Loucy (cell line): ENCODE measurements around the gene GZMM.

Experiments
- H2AFZ ChIP-seq: fragments of 200-600 bp; sonication (generic); 2 replicates; pipeline ENCODE4 v1.6.0; 2016; ENCODE audit warnings: antibody characterized with exemption, mild to moderate bottlenecking, low read length, moderate library complexity
- H3F3A ChIP-seq: fragments of 200-600 bp; 2 replicates; pipeline ENCODE4 v1.6.0; 2016; ENCODE audit warnings: antibody characterized with exemption, low read depth, mild to moderate bottlenecking
- H3K27me3 ChIP-seq: fragments of 200-600 bp; sonication (generic); 2 replicates; pipeline ENCODE4 v1.6.1; 2014; ENCODE audit warnings: low read length, mild to moderate bottlenecking; ENCODE audit not compliant: insufficient read depth, poor library complexity, severe bottlenecking
- H3K36me3 ChIP-seq: fragments of 200-600 bp; sonication (generic); 2 replicates; pipeline ENCODE4 v1.6.1; 2016; ENCODE audit warnings: low read length; ENCODE audit not compliant: insufficient read depth
- H3K4me1 ChIP-seq: fragments of 200-600 bp; sonication (generic); 2 replicates; pipeline ENCODE4 v1.5.1; 2014; ENCODE audit warnings: low read length, mild to moderate bottlenecking; ENCODE audit not compliant: insufficient read depth, poor library complexity, severe bottlenecking
- H3K4me2 ChIP-seq: fragments of 200-600 bp; sonication (generic); 2 replicates; pipeline ENCODE4 v1.6.0; 2014; ENCODE audit warnings: antibody characterized with exemption, low read length, low read depth, mild to moderate bottlenecking; ENCODE audit not compliant: poor library complexity, severe bottlenecking
- H3K4me3 ChIP-seq: fragments of 200-600 bp; sonication (generic); 2 replicates; pipeline ENCODE4 v1.5.1; 2014; ENCODE audit warnings: low read length, mild to moderate bottlenecking, mixed read lengths; ENCODE audit not compliant: poor library complexity, severe bottlenecking
- H3K79me2 ChIP-seq: fragments of 200-600 bp; sonication (generic); 2 replicates; pipeline ENCODE4 v1.6.1; 2014; ENCODE audit warnings: low read length; ENCODE audit not compliant: insufficient read depth
- H3K9ac ChIP-seq: fragments of 200-600 bp; sonication (generic); 2 replicates; pipeline ENCODE4 v1.6.0; 2014; ENCODE audit warnings: mild to moderate bottlenecking, low read depth, low read length, moderate library complexity; ENCODE audit not compliant: poor library complexity, severe bottlenecking
- H3K9me2 ChIP-seq: fragments of 200-600 bp; sonication (generic); replicated peaks from 2 replicates; pipeline ENCODE4 v1.6.1; 2016; ENCODE audit warnings: low read depth, low read length, mixed read lengths
- H3K9me3 ChIP-seq: fragments of 200-600 bp; sonication (generic); 2 replicates; pipeline ENCODE4 v1.6.1; 2014; ENCODE audit warnings: mild to moderate bottlenecking, antibody characterized with exemption, low read length, low read depth; ENCODE audit not compliant: insufficient read depth
- H4K20me1 ChIP-seq: fragments of 200-600 bp; sonication (generic); 2 replicates; pipeline ENCODE4 v1.6.0; 2014; ENCODE audit warnings: antibody characterized with exemption, low read length, mild to moderate bottlenecking; ENCODE audit not compliant: insufficient read depth, poor library complexity, severe bottlenecking
- CTCF ChIP-seq: fragments of 200-600 bp; sonication (generic); conservative IDR thresholded peaks from 2 replicates; pipeline ENCODE4 v1.5.1; 2014; ENCODE audit warnings: mild to moderate bottlenecking, antibody characterized with exemption, low read length
- EZH2phosphoT487 ChIP-seq: fragments of 200-600 bp; IDR thresholded peaks from 2 replicates; pipeline ENCODE4 v1.6.1; 2018; ENCODE audit warnings: antibody characterized with exemption, mild to moderate bottlenecking, moderate library complexity, borderline replicate concordance

GZMM gene

DNA sequence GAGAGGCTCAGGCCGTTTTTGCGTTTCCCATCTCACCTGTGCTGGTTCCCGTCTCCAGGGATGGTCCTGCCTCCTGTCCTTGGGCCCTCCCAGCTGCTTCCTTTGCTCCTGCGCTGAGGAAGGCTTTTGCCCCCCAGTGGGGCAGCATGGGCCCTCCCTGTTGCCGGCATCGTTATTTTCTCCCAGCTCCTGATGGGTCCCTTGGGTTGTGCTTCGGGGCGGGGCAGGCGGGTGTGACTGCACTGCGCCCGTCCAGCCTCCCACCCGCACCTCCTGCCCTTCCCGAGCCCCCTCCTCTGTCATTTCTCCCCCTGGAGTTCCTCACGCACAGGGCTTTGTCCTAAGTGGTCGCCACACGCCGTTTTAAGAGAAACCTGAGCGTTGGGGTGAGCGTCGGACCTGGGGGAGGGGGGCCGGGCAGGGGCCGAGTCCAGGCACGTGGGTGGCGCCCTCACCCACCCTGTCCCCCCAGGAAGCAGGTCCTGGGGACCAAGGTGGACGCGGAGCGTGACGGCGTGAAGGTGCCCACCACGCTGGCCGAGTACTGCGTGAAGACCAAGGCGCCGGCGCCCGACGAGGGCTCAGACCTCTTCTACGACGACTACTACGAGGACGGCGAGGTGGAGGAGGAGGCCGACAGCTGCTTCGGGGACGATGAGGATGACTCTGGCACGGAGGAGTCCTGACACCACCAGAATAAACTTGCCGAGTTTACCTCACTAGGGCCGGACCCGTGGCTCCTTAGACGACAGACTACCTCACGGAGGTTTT is 2.8 kb upstream of the GZMM start:
- Histone ChIP-seq H3K4me1 (no peaks in the 10 kb centered on the region), H3K9me3 (no peaks in the 10 kb centered on the region), H3K79me2 (peaks cover 7% of the 10 kb centered on the region; the same call in 1 of the 2 replicates), H3K4me2 (no peak overlapping the region), H3K27me3 (no peaks in the 10 kb centered on the region), H2AFZ (no peak overlapping the region), H4K20me1 (no peaks in the 10 kb centered on the region), H3K9me2 (no peaks in the 10 kb centered on the region), H3K9ac (no peak overlapping the region), H3F3A (no peaks in the 10 kb centered on the region), H3K4me3 (no peak overlapping the region), H3K36me3 (peaks cover 33% of the 10 kb centered on the region; the same call in 1 of the 2 replicates)
- TF ChIP-seq EZH2phosphoT487: no peak
- TF ChIP-seq CTCF: no peak

DNA sequence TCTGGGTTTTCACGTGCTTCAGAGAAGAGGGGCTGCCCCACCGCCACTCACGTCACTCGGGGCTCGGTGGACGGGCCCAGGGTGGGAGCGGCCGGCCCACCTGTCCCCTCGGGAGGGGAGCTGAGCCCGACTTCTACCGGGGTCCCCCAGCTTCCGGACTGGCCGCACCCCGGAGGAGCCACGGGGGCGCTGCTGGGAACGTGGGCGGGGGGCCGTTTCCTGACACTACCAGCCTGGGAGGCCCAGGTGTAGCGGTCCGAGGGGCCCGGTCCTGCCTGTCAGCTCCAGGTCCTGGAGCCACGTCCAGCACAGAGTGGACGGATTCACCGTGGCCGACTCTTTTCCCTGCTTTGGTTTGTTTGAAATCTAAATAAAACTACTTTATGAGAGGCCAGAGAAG is 2.2 kb upstream of the GZMM start:
- Histone ChIP-seq H3K4me1 (no peaks in the 10 kb centered on the region), H2AFZ (no peak overlapping the region), H3K79me2 (peaks cover under 1% of the 10 kb centered on the region; the same call in 1 of the 2 replicates), H3F3A (no peaks in the 10 kb centered on the region), H3K36me3 (peaks cover 26% of the 10 kb centered on the region; the same call in 1 of the 2 replicates), H3K9me2 (no peaks in the 10 kb centered on the region), H3K4me2 (no peak overlapping the region), H4K20me1 (no peaks in the 10 kb centered on the region), H3K27me3 (no peaks in the 10 kb centered on the region), H3K4me3 (no peak overlapping the region), H3K9me3 (no peaks in the 10 kb centered on the region), H3K9ac (no peak overlapping the region)
- TF ChIP-seq CTCF (no peak), EZH2phosphoT487 (no peak)

GRCh38 chr19:542173-542866 is 1.5 kb upstream of the GZMM start:
- TF ChIP-seq CTCF (no peak), EZH2phosphoT487 (no peak)
- Histone ChIP-seq H3F3A (no peaks in the 10 kb centered on the region), H3K9me2 (no peaks in the 10 kb centered on the region), H3K4me2 (no peak overlapping the region), H3K4me3 (no peak overlapping the region), H3K79me2 (no peaks in the 10 kb centered on the region), H3K27me3 (no peaks in the 10 kb centered on the region), H3K36me3 (peaks cover 22% of the 10 kb centered on the region; the same call in 1 of the 2 replicates), H2AFZ (no peak overlapping the region), H3K9me3 (no peaks in the 10 kb centered on the region), H4K20me1 (no peaks in the 10 kb centered on the region), H3K4me1 (no peaks in the 10 kb centered on the region), H3K9ac (no peak overlapping the region)
